Caco-2 (cell line): ENCODE results near the gene SLC25A21. TPM values are rescaled to one million over a fixed set of nuclear protein-coding genes. Genes with fewer than 3 reads are reported as not detected.

Experiments
- BruUV-seq: library from RNA; stranded (reverse); fragments of 400-500 nt; replicated peaks from 2 replicates; lab custom pipeline; 2021; lab: Mats Ljungman, UMichigan
- CTCF ChIA-PET: fragments of 300-600 bp; sonication (Branson Sonifier 250); formaldehyde crosslinking; loops from one replicate; lab custom pipeline; 2022; ENCODE audit warnings: antibody characterized with exemption; lab: Charles Lee
- POLR2A ChIA-PET: fragments of 300-600 bp; sonication (Branson Sonifier 250); formaldehyde crosslinking; loops from one replicate; lab custom pipeline; 2022; ENCODE audit warnings: antibody characterized with exemption; lab: Charles Lee
- DNase-seq, 2 experiments: peaks; one replicate each; pipeline versions ENCODE4 v3.0.0 to v3.0.0-alpha.2; 2020 to 2022
- H3K27me3 ChIP-seq: replicated peaks from 2 replicates; pipeline ENCODE4 v1.6.0; 2011; ENCODE audit warnings: low read length; ENCODE audit not compliant: control insufficient read depth, insufficient read depth
- H3K36me3 ChIP-seq: 2 replicates; pipeline ENCODE4 v1.5.1; 2011; ENCODE audit warnings: low read length; ENCODE audit not compliant: control insufficient read depth, insufficient read depth
- H3K4me1 ChIP-seq: fragments of 250-450 bp; sonication (Bioruptor Pico); 2 replicates; pipeline ENCODE4 v1.5.1; 2020; ENCODE audit warnings: mild to moderate bottlenecking
- H3K4me3 ChIP-seq: 2 replicates; pipeline ENCODE4 v1.5.1; 2011; ENCODE audit warnings: low read depth, mild to moderate bottlenecking, control low read depth, low read length
- H3K9me3 ChIP-seq: fragments of 250-450 bp; sonication (Bioruptor Pico); 2 replicates; pipeline ENCODE4 v1.5.1; 2020; ENCODE audit warnings: mild to moderate bottlenecking, moderate library complexity
- H3K27ac Mint-ChIP-seq: one replicate; pipeline ENCODE4 v1.8.0; 2022; ENCODE audit warnings: mixed read lengths; ENCODE audit not compliant: unreplicated experiment
- H3K27me3 Mint-ChIP-seq: one replicate; pipeline ENCODE4 v1.8.0; 2022; ENCODE audit warnings: mixed read lengths; ENCODE audit not compliant: insufficient read depth, unreplicated experiment
- H3K36me3 Mint-ChIP-seq: one replicate; pipeline ENCODE4 v1.8.0; 2022; ENCODE audit warnings: mild to moderate bottlenecking, mixed read lengths; ENCODE audit not compliant: insufficient read depth, unreplicated experiment
- H3K4me1 Mint-ChIP-seq: one replicate; pipeline ENCODE4 v1.8.0; 2022; ENCODE audit warnings: low read depth, mixed read lengths; ENCODE audit not compliant: unreplicated experiment
- H3K4me3 Mint-ChIP-seq: one replicate; pipeline ENCODE4 v1.8.0; 2022; ENCODE audit warnings: mild to moderate bottlenecking, moderate library complexity, mixed read lengths; ENCODE audit not compliant: unreplicated experiment
- H3K9me3 Mint-ChIP-seq: one replicate; pipeline ENCODE4 v1.8.0; 2022; ENCODE audit warnings: mixed read lengths; ENCODE audit not compliant: unreplicated experiment
- CTCF ChIP-seq, 2 experiments: fragments of 200-600 bp in 1 of 2; IDR thresholded peaks; 1 replicate in 1 of 2; 2 replicates in 1 of 2; pipeline versions ENCODE4 v1.5.1 to v1.8.0; 2011 to 2022; ENCODE audit warnings: antibody characterized with exemption in 1 of 2, control low read depth in 1 of 2, inconsistent platforms in 1 of 2, low read depth in 1 of 2, low read length in 1 of 2, mild to moderate bottlenecking in 1 of 2, moderate library complexity in 1 of 2; ENCODE audit not compliant: insufficient read depth in 1 of 2, severe bottlenecking in 1 of 2, unreplicated experiment in 1 of 2
- intact Hi-C: fragments of 100-400 bp; cut with micrococcal nuclease; formaldehyde crosslinking; loops from one replicate; pipeline ENCODE4 v1.10.0; 2022; ENCODE audit not compliant: unreplicated experiment
- total RNA-seq: library from RNA; stranded (reverse); gene quantifications from 2 replicates; pipeline ENCODE4 v1.2.3, GENCODE V29; 2022

The SLC25A21 gene
- total RNA-seq, 1 experiment from 2014 or later, result 3.2 TPM

GRCh38 chr14:36974985-36975384 is 197.4 kb downstream of the SLC25A21 start:
- no peak for DNase-seq
- H3K36me3 Mint-ChIP-seq, result peaks cover 1% of the 10 kb centered on the region
- H3K4me1 ChIP-seq, result peaks cover 46% of the 10 kb centered on the region
- peaks cover 34% of the 10 kb centered on the region for H3K4me1 Mint-ChIP-seq
- no peak for TF ChIP-seq CTCF (IDR thresholded peaks at IDR 0.05; ENCODE audit: insufficient read depth in 1 of 2, low read depth in 1 of 2, low read length in 1 of 2, severe bottlenecking in 1 of 2, unreplicated experiment in 1 of 2)
- H3K36me3 ChIP-seq, result no peaks in the 10 kb centered on the region
- BruUV-seq, result no TSS peak
- no peak overlapping the region for H3K27ac Mint-ChIP-seq
- no peaks in the 10 kb centered on the region for H3K27me3 ChIP-seq
- peaks cover 8% of the 10 kb centered on the region for H3K9me3 Mint-ChIP-seq
- H3K4me3 ChIP-seq, result no peak overlapping the region
- H3K9me3 ChIP-seq, result peaks cover 3% of the 10 kb centered on the region; the same call in 1 of the 2 replicates
- intact Hi-C loops, result no loop called here
- ChIA-PET CTCF (interaction anchor here (0.8 kb wide), 1 partner anchor 326 kb away, joined by 3 read pairs; no protein-coding TSS in a partner anchor), POLR2A (no interaction called here)
- no peaks in the 10 kb centered on the region for H3K27me3 Mint-ChIP-seq
- no peak overlapping the region for H3K4me3 Mint-ChIP-seq

GRCh38 chr14:36973806-36974442 is 198.5 kb downstream of the SLC25A21 start:
- TF ChIP-seq CTCF (IDR thresholded peaks at IDR 0.05; ENCODE audit: insufficient read depth in 1 of 2, low read depth in 1 of 2, low read length in 1 of 2, severe bottlenecking in 1 of 2, unreplicated experiment in 1 of 2), result no peak
- no TSS peak for BruUV-seq
- H3K4me3 Mint-ChIP-seq, result no peak overlapping the region
- intact Hi-C loops, result no loop called here
- Histone ChIP-seq H3K4me1 (peaks cover 38% of the 10 kb centered on the region), H3K27me3 (no peaks in the 10 kb centered on the region), H3K36me3 (no peaks in the 10 kb centered on the region), H3K9me3 (peaks cover 3% of the 10 kb centered on the region; the same call in 1 of the 2 replicates), H3K4me3 (no peak overlapping the region)
- H3K27ac Mint-ChIP-seq, result peak overlapping the region; percentile 4
- peaks cover 8% of the 10 kb centered on the region for H3K9me3 Mint-ChIP-seq
- CTCF ChIA-PET, result interaction anchor here (1.0 kb wide), 1 partner anchor 313 kb away, joined by 3 read pairs; no protein-coding TSS in a partner anchor
- POLR2A ChIA-PET, result no interaction called here
- DNase-seq, result no peak
- no peaks in the 10 kb centered on the region for H3K27me3 Mint-ChIP-seq
- H3K36me3 Mint-ChIP-seq, result no peaks in the 10 kb centered on the region
- H3K4me1 Mint-ChIP-seq, result peaks cover 30% of the 10 kb centered on the region

GRCh38 chr14:36971263-36971855 is 201.0 kb downstream of the SLC25A21 start:
- BruUV-seq, result no TSS peak
- Histone ChIP-seq H3K4me1 (peaks cover 19% of the 10 kb centered on the region), H3K9me3 (peaks cover 3% of the 10 kb centered on the region; the same call in 1 of the 2 replicates), H3K27me3 (no peaks in the 10 kb centered on the region), H3K36me3 (no peaks in the 10 kb centered on the region), H3K4me3 (no peak overlapping the region)
- H3K9me3 Mint-ChIP-seq, result peaks cover 8% of the 10 kb centered on the region
- intact Hi-C loops, result no loop called here
- no peak for DNase-seq
- POLR2A ChIA-PET, result no interaction called here
- no peaks in the 10 kb centered on the region for H3K36me3 Mint-ChIP-seq
- no peak for TF ChIP-seq CTCF (IDR thresholded peaks at IDR 0.05; ENCODE audit: insufficient read depth in 1 of 2, low read depth in 1 of 2, low read length in 1 of 2, severe bottlenecking in 1 of 2, unreplicated experiment in 1 of 2)
- H3K27ac Mint-ChIP-seq, result no peak overlapping the region
- H3K4me3 Mint-ChIP-seq, result no peak overlapping the region
- no peaks in the 10 kb centered on the region for H3K27me3 Mint-ChIP-seq
- CTCF ChIA-PET, result no interaction called here
- peaks cover 40% of the 10 kb centered on the region for H3K4me1 Mint-ChIP-seq
